ENCODE measurements around the gene LRCH4.
A peak's percentile ranks its signal among the peaks of the same experiment; 100 is the strongest.

Gene LRCH4

GRCh38 chr7:100570954-100571828 lies 14.7 kb downstream of the LRCH4 start:
- H3K4me3 ChIP-seq (ENCODE audit: low read depth, low read length) = no peak overlapping the region
- TF ChIP-seq CTCF (IDR thresholded peaks at IDR 0.05; ENCODE audit: borderline replicate concordance, insufficient read depth, low read depth, low read length) = no peak

- no peak overlapping the region for H3K4me3 ChIP-seq (ENCODE audit: low read depth, low read length)
- TF ChIP-seq CTCF (IDR thresholded peaks at IDR 0.05; ENCODE audit: borderline replicate concordance, insufficient read depth, low read depth, low read length) = peak; percentile 61
Observed at GRCh38 chr7:100568896-100569844, 16.8 kb downstream of the LRCH4 start.

- H3K4me3 ChIP-seq (ENCODE audit: low read depth, low read length) = no peak overlapping the region
- no peak for TF ChIP-seq CTCF (IDR thresholded peaks at IDR 0.05; ENCODE audit: borderline replicate concordance, insufficient read depth, low read depth, low read length)
Observed at GRCh38 chr7:100568176-100568895, 17.6 kb downstream of the LRCH4 start.

GRCh38 chr7:100567751-100568175 lies 18.2 kb downstream of the LRCH4 start:
- no peak overlapping the region for H3K4me3 ChIP-seq (ENCODE audit: low read depth, low read length)
- no peak for TF ChIP-seq CTCF (IDR thresholded peaks at IDR 0.05; ENCODE audit: borderline replicate concordance, insufficient read depth, low read depth, low read length)

- no peak overlapping the region for H3K4me3 ChIP-seq (ENCODE audit: low read depth, low read length)
- TF ChIP-seq CTCF (IDR thresholded peaks at IDR 0.05; ENCODE audit: borderline replicate concordance, insufficient read depth, low read depth, low read length) = no peak
Observed at GRCh38 chr7:100567031-100567730, 18.7 kb downstream of the LRCH4 start.

GRCh38 chr7:100566018-100566531 lies 19.9 kb downstream of the LRCH4 start:
- no peak for TF ChIP-seq CTCF (IDR thresholded peaks at IDR 0.05; ENCODE audit: borderline replicate concordance, insufficient read depth, low read depth, low read length)
- no peak overlapping the region for H3K4me3 ChIP-seq (ENCODE audit: low read depth, low read length)

All from GM12875 (cell line).